ENCODE results near the gene GABRG3. TPM values are rescaled to one million over a fixed set of nuclear protein-coding genes. Genes with fewer than 3 reads are reported as not detected.

GABRG3 gene
- polyA plus RNA-seq, 1 donor (not counting 4 experiments of a cell fraction or from before 2014, with no cell fraction given) = not detected

DNA sequence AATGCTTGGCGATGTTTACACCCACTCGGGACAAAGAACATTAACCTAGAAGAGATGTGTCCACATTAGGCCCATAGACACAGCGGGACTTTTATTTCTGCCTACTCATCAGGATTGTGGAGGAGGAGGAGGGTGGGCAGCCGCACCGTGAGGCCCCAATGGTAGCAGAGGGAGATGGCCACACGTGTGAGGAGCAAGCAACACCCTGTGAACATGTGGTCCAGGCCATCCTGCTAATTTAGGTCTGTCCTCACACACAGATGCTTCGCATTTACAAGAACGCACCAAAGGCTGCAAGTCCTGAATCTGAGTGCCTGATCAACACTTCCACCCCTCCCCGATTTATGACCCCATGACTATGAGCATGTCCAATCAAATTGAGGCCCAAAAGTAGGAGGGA is 560.0 kb downstream of the GABRG3 start:
- H3K4me1 ChIP-seq (ENCODE audit: control insufficient read depth, extremely low read depth, insufficient read depth, low read length) = peaks cover 7% of the 10 kb centered on the region
- no peaks in the 10 kb centered on the region for H3K9me1 ChIP-seq (ENCODE audit: control insufficient read depth, extremely low read depth, insufficient read depth, low read length)
- H3K36me3 ChIP-seq (ENCODE audit: control insufficient read depth in 2 of 2, extremely low read depth in 1 of 2, insufficient read depth in 2 of 2, low read length in 2 of 2) = no peaks in the 10 kb centered on the region
- no peak overlapping the region for H3K4me3 ChIP-seq (ENCODE audit: control insufficient read depth in 2 of 3, extremely low read depth in 1 of 3, insufficient read depth in 2 of 3, low read depth in 1 of 3, low read length in 3 of 3)
- no peaks in the 10 kb centered on the region for H3K27me3 ChIP-seq (ENCODE audit: control insufficient read depth, extremely low read depth, insufficient read depth, low read length)
- H3K79me2 ChIP-seq (ENCODE audit: control insufficient read depth, insufficient read depth, low read length) = no peaks in the 10 kb centered on the region
- H3K4me2 ChIP-seq (ENCODE audit: control insufficient read depth, extremely low read depth, insufficient read depth, low read depth, low read length) = no peak overlapping the region
- no peak overlapping the region for H3K9ac ChIP-seq (ENCODE audit: control insufficient read depth, extremely low read depth, insufficient read depth, low read length)
- dilution Hi-C loops (cut with MboI; ENCODE audit: extremely low pct_ligation_motif_present, low sequenced_read_pairs) = no loop called here
- no peaks in the 10 kb centered on the region for H4K20me1 ChIP-seq (ENCODE audit: control insufficient read depth, extremely low read depth, insufficient read depth, low read length)
- FAIRE-seq (no peak), DNase-seq (ENCODE audit: low read depth, low spot score) (no peak)
- TF ChIP-seq EZH2 (IDR thresholded peaks at IDR 0.05; ENCODE audit: low read length) (no peak), CTCF (optimal IDR thresholded peaks at IDR 0.05 in 1 of 3, IDR thresholded peaks at IDR 0.05 in 1 of 3, conservative IDR thresholded peaks at IDR 0.05 in 1 of 3; ENCODE audit: extremely low read depth in 1 of 3, insufficient read depth in 2 of 3, low read length in 3 of 3) (no peak)
- no peaks in the 10 kb centered on the region for H3K9me3 ChIP-seq (ENCODE audit: control insufficient read depth, low read depth, low read length)
- no peak overlapping the region for H3K27ac ChIP-seq (ENCODE audit: control insufficient read depth, insufficient read depth, low read length)
- H2AFZ ChIP-seq (ENCODE audit: control insufficient read depth, low read length) = no peak overlapping the region

DNA sequence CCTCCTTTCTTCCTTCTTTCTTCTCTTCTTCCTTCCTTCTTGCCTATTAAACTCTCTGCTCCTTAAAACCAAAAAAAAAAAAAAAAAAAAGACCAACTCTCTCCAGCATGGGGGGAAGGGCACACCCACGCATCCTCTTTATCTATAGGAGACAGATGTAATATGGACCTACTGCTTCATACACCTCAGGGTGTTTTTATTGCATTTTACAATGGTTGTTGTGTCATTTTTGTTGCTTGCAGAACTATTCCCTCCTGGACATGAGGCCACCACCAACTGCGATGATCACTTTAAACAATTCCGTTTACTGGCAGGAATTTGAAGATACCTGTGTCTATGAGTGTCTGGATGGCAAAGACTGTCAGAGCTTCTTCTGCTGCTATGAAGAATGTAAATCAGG is 561.4 kb downstream of the GABRG3 start:
- no peak overlapping the region for H3K27ac ChIP-seq (ENCODE audit: control insufficient read depth, insufficient read depth, low read length)
- TF ChIP-seq CTCF (optimal IDR thresholded peaks at IDR 0.05 in 1 of 3, IDR thresholded peaks at IDR 0.05 in 1 of 3, conservative IDR thresholded peaks at IDR 0.05 in 1 of 3; ENCODE audit: extremely low read depth in 1 of 3, insufficient read depth in 2 of 3, low read length in 3 of 3) = no peak
- no peak for TF ChIP-seq EZH2 (IDR thresholded peaks at IDR 0.05; ENCODE audit: low read length)
- peaks cover 8% of the 10 kb centered on the region for H3K4me1 ChIP-seq (ENCODE audit: control insufficient read depth, extremely low read depth, insufficient read depth, low read length)
- no peaks in the 10 kb centered on the region for H3K9me3 ChIP-seq (ENCODE audit: control insufficient read depth, low read depth, low read length)
- H4K20me1 ChIP-seq (ENCODE audit: control insufficient read depth, extremely low read depth, insufficient read depth, low read length) = no peaks in the 10 kb centered on the region
- no peak overlapping the region for H2AFZ ChIP-seq (ENCODE audit: control insufficient read depth, low read length)
- DNase-seq (ENCODE audit: low read depth, low spot score) (no peak), FAIRE-seq (no peak)
- no peaks in the 10 kb centered on the region for H3K9me1 ChIP-seq (ENCODE audit: control insufficient read depth, extremely low read depth, insufficient read depth, low read length)
- H3K36me3 ChIP-seq (ENCODE audit: control insufficient read depth in 2 of 2, extremely low read depth in 1 of 2, insufficient read depth in 2 of 2, low read length in 2 of 2) = no peaks in the 10 kb centered on the region
- no peaks in the 10 kb centered on the region for H3K79me2 ChIP-seq (ENCODE audit: control insufficient read depth, insufficient read depth, low read length)
- H3K27me3 ChIP-seq (ENCODE audit: control insufficient read depth, extremely low read depth, insufficient read depth, low read length) = no peaks in the 10 kb centered on the region
- dilution Hi-C loops (cut with MboI; ENCODE audit: extremely low pct_ligation_motif_present, low sequenced_read_pairs) = no loop called here
- H3K4me3 ChIP-seq (ENCODE audit: control insufficient read depth in 2 of 3, extremely low read depth in 1 of 3, insufficient read depth in 2 of 3, low read depth in 1 of 3, low read length in 3 of 3) = no peak overlapping the region
- H3K9ac ChIP-seq (ENCODE audit: control insufficient read depth, extremely low read depth, insufficient read depth, low read length) = no peak overlapping the region
- H3K4me2 ChIP-seq (ENCODE audit: control insufficient read depth, extremely low read depth, insufficient read depth, low read depth, low read length) = no peak overlapping the region
